ENCODE measurements around the gene WDR1. TPM values are rescaled to one million over a fixed set of nuclear protein-coding genes. Genes with fewer than 3 reads are reported as not detected.

Gene WDR1
- polyA plus RNA-seq, 1 donor = 168 TPM

- no peaks in the 10 kb centered on the region for H3K9me3 ChIP-seq (ENCODE audit: control insufficient read depth, low read depth, low read length)
- no peaks in the 10 kb centered on the region for H3K27me3 ChIP-seq (ENCODE audit: control insufficient read depth, insufficient read depth, low read length)
- H3K4me3 ChIP-seq (ENCODE audit: low read length) = no peak overlapping the region
- H3K27ac ChIP-seq (ENCODE audit: low read length) = no peak overlapping the region
- no peak for DNase-seq
- peaks cover 96% of the 10 kb centered on the region for H3K36me3 ChIP-seq (ENCODE audit: control insufficient read depth, insufficient read depth, low read length)
- H3K4me1 ChIP-seq (ENCODE audit: control insufficient read depth, insufficient read depth, low read length) = no peaks in the 10 kb centered on the region
- 80% methylated on average over 1 of the region's 12 CpGs for WGBS (ENCODE audit: insufficient coverage, low lambda C conversion rate)
Measured at GRCh38 chr4:10098780-10099160, 17.8 kb downstream of the WDR1 start.

- H3K4me3 ChIP-seq (ENCODE audit: low read length) = no peak overlapping the region
- H3K27ac ChIP-seq (ENCODE audit: low read length) = no peak overlapping the region
- DNase-seq = no peak
- no peaks in the 10 kb centered on the region for H3K27me3 ChIP-seq (ENCODE audit: control insufficient read depth, insufficient read depth, low read length)
- no CpG with 5 or more reads among the region's 9 CpGs for WGBS (ENCODE audit: insufficient coverage, low lambda C conversion rate)
- peaks cover 98% of the 10 kb centered on the region for H3K36me3 ChIP-seq (ENCODE audit: control insufficient read depth, insufficient read depth, low read length)
- peaks cover under 1% of the 10 kb centered on the region for H3K4me1 ChIP-seq (ENCODE audit: control insufficient read depth, insufficient read depth, low read length)
- no peaks in the 10 kb centered on the region for H3K9me3 ChIP-seq (ENCODE audit: control insufficient read depth, low read depth, low read length)
Measured at GRCh38 chr4:10097906-10098779, 18.5 kb downstream of the WDR1 start.

GRCh38 chr4:10096978-10097335, 19.6 kb downstream of the WDR1 start:
- H3K27ac ChIP-seq (ENCODE audit: low read length) = no peak overlapping the region
- no peak overlapping the region for H3K4me3 ChIP-seq (ENCODE audit: low read length)
- no peak for DNase-seq
- H3K27me3 ChIP-seq (ENCODE audit: control insufficient read depth, insufficient read depth, low read length) = no peaks in the 10 kb centered on the region
- peaks cover 3% of the 10 kb centered on the region for H3K4me1 ChIP-seq (ENCODE audit: control insufficient read depth, insufficient read depth, low read length)
- H3K36me3 ChIP-seq (ENCODE audit: control insufficient read depth, insufficient read depth, low read length) = peaks cover 96% of the 10 kb centered on the region
- no CpG with 5 or more reads among the region's 9 CpGs for WGBS (ENCODE audit: insufficient coverage, low lambda C conversion rate)
- H3K9me3 ChIP-seq (ENCODE audit: control insufficient read depth, low read depth, low read length) = no peaks in the 10 kb centered on the region

GRCh38 chr4:10096201-10096977, 20.2 kb downstream of the WDR1 start:
- H3K4me1 ChIP-seq (ENCODE audit: control insufficient read depth, insufficient read depth, low read length) = peaks cover 3% of the 10 kb centered on the region
- no peaks in the 10 kb centered on the region for H3K27me3 ChIP-seq (ENCODE audit: control insufficient read depth, insufficient read depth, low read length)
- H3K4me3 ChIP-seq (ENCODE audit: low read length) = no peak overlapping the region
- no CpG with 5 or more reads among the region's 17 CpGs for WGBS (ENCODE audit: insufficient coverage, low lambda C conversion rate)
- DNase-seq = no peak
- peaks cover 97% of the 10 kb centered on the region for H3K36me3 ChIP-seq (ENCODE audit: control insufficient read depth, insufficient read depth, low read length)
- H3K9me3 ChIP-seq (ENCODE audit: control insufficient read depth, low read depth, low read length) = no peaks in the 10 kb centered on the region
- no peak overlapping the region for H3K27ac ChIP-seq (ENCODE audit: low read length)

GRCh38 chr4:10095296-10095991, 21.2 kb downstream of the WDR1 start:
- H3K4me3 ChIP-seq (ENCODE audit: low read length) = no peak overlapping the region
- H3K9me3 ChIP-seq (ENCODE audit: control insufficient read depth, low read depth, low read length) = no peaks in the 10 kb centered on the region
- WGBS (ENCODE audit: insufficient coverage, low lambda C conversion rate) = no CpG with 5 or more reads among the region's 13 CpGs
- H3K27me3 ChIP-seq (ENCODE audit: control insufficient read depth, insufficient read depth, low read length) = no peaks in the 10 kb centered on the region
- H3K27ac ChIP-seq (ENCODE audit: low read length) = no peak overlapping the region
- peaks cover 4% of the 10 kb centered on the region for H3K4me1 ChIP-seq (ENCODE audit: control insufficient read depth, insufficient read depth, low read length)
- no peak for DNase-seq
- peaks cover 97% of the 10 kb centered on the region for H3K36me3 ChIP-seq (ENCODE audit: control insufficient read depth, insufficient read depth, low read length)

GRCh38 chr4:10094841-10095240, 21.8 kb downstream of the WDR1 start:
- DNase-seq = no peak
- peaks cover 97% of the 10 kb centered on the region for H3K36me3 ChIP-seq (ENCODE audit: control insufficient read depth, insufficient read depth, low read length)
- no peak overlapping the region for H3K27ac ChIP-seq (ENCODE audit: low read length)
- no peaks in the 10 kb centered on the region for H3K27me3 ChIP-seq (ENCODE audit: control insufficient read depth, insufficient read depth, low read length)
- no peaks in the 10 kb centered on the region for H3K9me3 ChIP-seq (ENCODE audit: control insufficient read depth, low read depth, low read length)
- no CpG with 5 or more reads among the region's 13 CpGs for WGBS (ENCODE audit: insufficient coverage, low lambda C conversion rate)
- H3K4me3 ChIP-seq (ENCODE audit: low read length) = no peak overlapping the region
- H3K4me1 ChIP-seq (ENCODE audit: control insufficient read depth, insufficient read depth, low read length) = peaks cover 10% of the 10 kb centered on the region

GRCh38 chr4:10093801-10094552, 22.6 kb downstream of the WDR1 start:
- Histone ChIP-seq H3K4me1 (ENCODE audit: control insufficient read depth, insufficient read depth, low read length) (peaks cover 16% of the 10 kb centered on the region), H3K9me3 (ENCODE audit: control insufficient read depth, low read depth, low read length) (no peaks in the 10 kb centered on the region), H3K27ac (ENCODE audit: low read length) (no peak overlapping the region), H3K4me3 (ENCODE audit: low read length) (no peak overlapping the region), H3K27me3 (ENCODE audit: control insufficient read depth, insufficient read depth, low read length) (no peaks in the 10 kb centered on the region), H3K36me3 (ENCODE audit: control insufficient read depth, insufficient read depth, low read length) (peaks cover 91% of the 10 kb centered on the region)
- no peak for DNase-seq
- no CpG with 5 or more reads among the region's 12 CpGs for WGBS (ENCODE audit: insufficient coverage, low lambda C conversion rate)

GRCh38 chr4:10093271-10093621, 23.4 kb downstream of the WDR1 start:
- H3K27ac ChIP-seq (ENCODE audit: low read length) = no peak overlapping the region
- H3K4me1 ChIP-seq (ENCODE audit: control insufficient read depth, insufficient read depth, low read length) = peaks cover 23% of the 10 kb centered on the region
- no CpG with 5 or more reads among the region's 11 CpGs for WGBS (ENCODE audit: insufficient coverage, low lambda C conversion rate)
- H3K27me3 ChIP-seq (ENCODE audit: control insufficient read depth, insufficient read depth, low read length) = no peaks in the 10 kb centered on the region
- H3K36me3 ChIP-seq (ENCODE audit: control insufficient read depth, insufficient read depth, low read length) = peaks cover 92% of the 10 kb centered on the region
- H3K4me3 ChIP-seq (ENCODE audit: low read length) = no peak overlapping the region
- no peak for DNase-seq
- no peaks in the 10 kb centered on the region for H3K9me3 ChIP-seq (ENCODE audit: control insufficient read depth, low read depth, low read length)

GRCh38 chr4:10092481-10093270, 23.9 kb downstream of the WDR1 start:
- no CpG with 5 or more reads among the region's 19 CpGs for WGBS (ENCODE audit: insufficient coverage, low lambda C conversion rate)
- DNase-seq = no peak
- H3K27me3 ChIP-seq (ENCODE audit: control insufficient read depth, insufficient read depth, low read length) = no peaks in the 10 kb centered on the region
- peaks cover 23% of the 10 kb centered on the region for H3K4me1 ChIP-seq (ENCODE audit: control insufficient read depth, insufficient read depth, low read length)
- no peak overlapping the region for H3K27ac ChIP-seq (ENCODE audit: low read length)
- no peak overlapping the region for H3K4me3 ChIP-seq (ENCODE audit: low read length)
- H3K9me3 ChIP-seq (ENCODE audit: control insufficient read depth, low read depth, low read length) = no peaks in the 10 kb centered on the region
- peaks cover 92% of the 10 kb centered on the region for H3K36me3 ChIP-seq (ENCODE audit: control insufficient read depth, insufficient read depth, low read length)
